Stimulated activated CD4-positive, alpha-beta T cell treated with anti-CD3 and anti-CD28 coated beads, Interleukin-12 subunit alpha, Interleukin-12 subunit beta, amount 100 ng/mL, for 24 hours (primary cell): ENCODE results near the gene HMGCS1.
"Not testable (repeated sequence)": the region's sequence is repeated elsewhere in the genome, so short reads cannot be mapped to it uniquely, and the experiment has no call there.

Source experiments
- DNase-seq, 2 experiments: peaks; one replicate each; pipeline ENCODE4 v3.0.0-alpha.2; 2020; ENCODE audit warnings: low read depth in 2 of 2

HMGCS1 gene

GRCh38 chr5:43274435-43275114 lies 38.6 kb downstream of the HMGCS1 start:
- no peak for DNase-seq

DNA sequence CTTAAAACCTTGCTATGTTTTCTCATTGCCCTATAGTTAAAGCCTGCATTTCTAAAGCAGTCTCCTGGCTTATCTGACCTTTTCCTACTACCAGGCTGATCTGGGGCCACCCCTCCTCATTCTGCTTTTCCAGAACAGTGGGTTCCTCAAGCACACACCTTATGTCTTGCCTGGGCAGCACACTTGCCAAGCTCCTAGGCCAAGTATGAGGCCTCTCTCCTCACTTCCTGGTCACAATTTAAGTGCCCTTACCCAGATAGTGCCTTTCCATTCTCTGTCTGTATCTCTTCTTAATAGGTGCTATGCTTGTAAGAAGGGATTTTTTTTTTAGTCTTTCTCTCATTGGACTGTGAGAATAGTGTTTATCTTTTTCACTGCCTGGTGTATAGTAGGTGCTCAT lies 39.7 kb downstream of the HMGCS1 start:
- no peak for DNase-seq

- no peak for DNase-seq
Measured at GRCh38 chr5:43270645-43271044, 42.6 kb downstream of the HMGCS1 start.

- DNase-seq: no peak
Measured at GRCh38 chr5:43268188-43268820, 44.9 kb downstream of the HMGCS1 start.

DNA sequence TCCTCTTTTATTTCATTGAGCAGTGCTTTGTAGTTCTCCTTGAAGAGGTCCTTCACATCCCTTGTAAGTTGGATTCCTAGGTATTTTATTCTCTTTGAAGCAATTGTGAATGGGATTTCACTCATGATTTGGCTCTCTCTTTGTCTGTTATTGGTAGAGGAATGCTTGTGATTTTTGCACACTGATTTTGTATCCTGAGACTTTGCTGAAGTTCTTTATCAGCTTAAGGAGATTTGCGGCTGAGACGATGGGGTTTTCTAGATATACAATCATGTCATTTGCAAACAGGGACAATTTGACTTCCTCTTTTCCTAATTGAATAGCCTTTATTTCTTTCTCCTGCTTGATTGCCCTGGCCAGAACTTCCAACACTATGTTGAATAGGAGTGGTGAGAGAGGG lies 50.9 kb downstream of the HMGCS1 start:
- not testable (repeated sequence) for DNase-seq

GRCh38 chr5:43258116-43258515 lies 55.1 kb downstream of the HMGCS1 start:
- DNase-seq: no peak

- no peak for DNase-seq
Measured at GRCh38 chr5:43256261-43256966, 56.8 kb downstream of the HMGCS1 start.

GRCh38 chr5:43255704-43256103 lies 57.5 kb downstream of the HMGCS1 start:
- no peak for DNase-seq

DNA sequence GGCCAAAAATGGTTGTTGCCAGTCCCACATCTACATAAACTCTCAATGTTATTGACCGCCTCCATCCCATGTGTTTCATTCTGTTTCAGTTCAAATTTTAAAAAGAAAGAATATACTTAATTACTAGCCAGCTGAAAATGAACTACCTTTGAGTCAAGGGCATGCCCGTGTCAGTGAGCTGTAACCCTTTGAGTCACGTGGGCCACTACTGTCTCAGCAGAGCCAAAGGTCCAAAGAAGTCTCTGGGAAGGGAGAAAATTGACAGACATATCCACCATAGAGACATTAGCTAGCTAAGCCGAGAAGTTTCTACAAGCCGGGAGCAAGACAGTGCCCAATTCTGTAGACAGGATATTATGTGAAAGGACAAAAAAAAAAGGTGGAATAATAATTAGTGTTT lies 61.5 kb downstream of the HMGCS1 start:
- no peak for DNase-seq

- no peak for DNase-seq
Measured at GRCh38 chr5:43245724-43246385, 67.4 kb downstream of the HMGCS1 start.

- DNase-seq: no peak
Measured at GRCh38 chr5:43244823-43245565, 68.2 kb downstream of the HMGCS1 start.

- DNase-seq: no peak
Measured at GRCh38 chr5:43243270-43243669, 69.9 kb downstream of the HMGCS1 start.

DNA sequence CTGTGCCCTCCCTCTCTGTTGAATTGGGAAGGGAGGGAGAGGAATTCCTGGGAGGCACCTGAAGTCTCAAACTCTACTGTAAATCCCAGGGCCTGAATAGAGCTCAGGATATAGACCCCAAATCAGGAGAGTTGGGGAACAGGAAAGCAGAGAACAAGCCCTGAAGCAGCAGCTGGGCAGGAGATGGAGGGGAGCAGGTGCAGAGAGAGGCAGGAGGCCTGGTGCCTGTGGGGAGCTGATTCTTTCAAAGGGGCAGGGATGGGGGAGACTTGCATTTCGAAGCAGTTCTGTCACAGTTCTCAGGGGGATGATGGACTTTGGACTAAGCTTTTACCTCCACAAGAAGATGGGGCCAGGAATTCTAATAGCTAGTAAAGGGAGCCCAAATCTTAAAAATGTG lies 71.0 kb downstream of the HMGCS1 start:
- no peak for DNase-seq
